Measurements from ENCODE around the gene ATP6V0A4.

The ATP6V0A4 gene

GRCh38 chr7:138781004-138781403 is 17.0 kb downstream of the ATP6V0A4 start:
- Histone ChIP-seq H3K27ac (ENCODE audit: poor library complexity, severe bottlenecking) (no peak overlapping the region), H3K4me3 (ENCODE audit: severe bottlenecking) (no peak overlapping the region), H3K4me1 (ENCODE audit: insufficient read depth, poor library complexity, severe bottlenecking) (peaks cover 3% of the 10 kb centered on the region), H3K27me3 (ENCODE audit: insufficient read depth, poor library complexity, severe bottlenecking) (no peaks in the 10 kb centered on the region), H3K9me3 (ENCODE audit: severe bottlenecking) (no peaks in the 10 kb centered on the region), H3K36me3 (ENCODE audit: low read depth) (no peaks in the 10 kb centered on the region)
- DNase-seq (ENCODE audit: low spot score) (no peak), ATAC-seq (ENCODE audit: low read depth) (no peak)
- no peak for TF ChIP-seq CTCF (IDR thresholded peaks at IDR 0.05; ENCODE audit: poor library complexity, severe bottlenecking)

GRCh38 chr7:138776166-138776833 is 21.7 kb downstream of the ATP6V0A4 start:
- TF ChIP-seq CTCF (IDR thresholded peaks at IDR 0.05; ENCODE audit: poor library complexity, severe bottlenecking) = no peak
- Histone ChIP-seq H3K4me1 (ENCODE audit: insufficient read depth, poor library complexity, severe bottlenecking) (no peaks in the 10 kb centered on the region), H3K27me3 (ENCODE audit: insufficient read depth, poor library complexity, severe bottlenecking) (no peaks in the 10 kb centered on the region), H3K36me3 (ENCODE audit: low read depth) (no peaks in the 10 kb centered on the region), H3K27ac (ENCODE audit: poor library complexity, severe bottlenecking) (no peak overlapping the region), H3K4me3 (ENCODE audit: severe bottlenecking) (no peak overlapping the region), H3K9me3 (ENCODE audit: severe bottlenecking) (no peaks in the 10 kb centered on the region)
- no peak for ATAC-seq (ENCODE audit: low read depth)
- DNase-seq (ENCODE audit: low spot score) = no peak

GRCh38 chr7:138773817-138774216 is 24.2 kb downstream of the ATP6V0A4 start:
- DNase-seq (ENCODE audit: low spot score) (no peak), ATAC-seq (ENCODE audit: low read depth) (no peak)
- Histone ChIP-seq H3K4me1 (ENCODE audit: insufficient read depth, poor library complexity, severe bottlenecking) (no peaks in the 10 kb centered on the region), H3K27me3 (ENCODE audit: insufficient read depth, poor library complexity, severe bottlenecking) (no peaks in the 10 kb centered on the region), H3K9me3 (ENCODE audit: severe bottlenecking) (no peaks in the 10 kb centered on the region), H3K27ac (ENCODE audit: poor library complexity, severe bottlenecking) (no peak overlapping the region), H3K36me3 (ENCODE audit: low read depth) (no peaks in the 10 kb centered on the region), H3K4me3 (ENCODE audit: severe bottlenecking) (no peak overlapping the region)
- TF ChIP-seq CTCF (IDR thresholded peaks at IDR 0.05; ENCODE audit: poor library complexity, severe bottlenecking) = no peak

- ATAC-seq (ENCODE audit: low read depth) (no peak), DNase-seq (ENCODE audit: low spot score) (no peak)
- Histone ChIP-seq H3K27me3 (ENCODE audit: insufficient read depth, poor library complexity, severe bottlenecking) (no peaks in the 10 kb centered on the region), H3K4me1 (ENCODE audit: insufficient read depth, poor library complexity, severe bottlenecking) (no peaks in the 10 kb centered on the region), H3K4me3 (ENCODE audit: severe bottlenecking) (no peak overlapping the region), H3K9me3 (ENCODE audit: severe bottlenecking) (no peaks in the 10 kb centered on the region), H3K27ac (ENCODE audit: poor library complexity, severe bottlenecking) (no peak overlapping the region), H3K36me3 (ENCODE audit: low read depth) (no peaks in the 10 kb centered on the region)
- no peak for TF ChIP-seq CTCF (IDR thresholded peaks at IDR 0.05; ENCODE audit: poor library complexity, severe bottlenecking)
Observed at GRCh38 chr7:138773176-138773575, 24.8 kb downstream of the ATP6V0A4 start.

GRCh38 chr7:138770904-138771303 is 27.1 kb downstream of the ATP6V0A4 start:
- H3K36me3 ChIP-seq (ENCODE audit: low read depth) = no peaks in the 10 kb centered on the region
- TF ChIP-seq CTCF (IDR thresholded peaks at IDR 0.05; ENCODE audit: poor library complexity, severe bottlenecking) = no peak
- H3K4me3 ChIP-seq (ENCODE audit: severe bottlenecking) = no peak overlapping the region
- no peak for DNase-seq (ENCODE audit: low spot score)
- H3K27ac ChIP-seq (ENCODE audit: poor library complexity, severe bottlenecking) = no peak overlapping the region
- ATAC-seq (ENCODE audit: low read depth) = no peak
- no peaks in the 10 kb centered on the region for H3K4me1 ChIP-seq (ENCODE audit: insufficient read depth, poor library complexity, severe bottlenecking)
- H3K9me3 ChIP-seq (ENCODE audit: severe bottlenecking) = no peaks in the 10 kb centered on the region
- H3K27me3 ChIP-seq (ENCODE audit: insufficient read depth, poor library complexity, severe bottlenecking) = no peaks in the 10 kb centered on the region

Measured in RWPE2 (cell line).